ENCODE data around the gene AQP9. TPM values are rescaled to one million over a fixed set of nuclear protein-coding genes. Genes with fewer than 3 reads are reported as not detected.

AQP9 gene
- total RNA-seq, 4 donors from 2014 or later: 0.26 to 9.6 (median 0.98) TPM; not detected in 1

- Histone ChIP-seq H3K27ac (replicated peaks in 1 of 4) (no peak overlapping the region), H3K27me3 (peaks cover 0 to 16% (median 0%) of the 10 kb centered on the region in 4 donors), H3K36me3 (no peaks in the 10 kb centered on the region), H3K4me1 (no peaks in the 10 kb centered on the region), H3K4me3 (no peak overlapping the region), H3K9me3 (no peaks in the 10 kb centered on the region)
- TF ChIP-seq POLR2A (IDR thresholded peaks at IDR 0.05; ENCODE audit: low read depth) (no peak), CTCF (IDR thresholded peaks at IDR 0.05) (no peak), POLR2AphosphoS5 (IDR thresholded peaks at IDR 0.05) (no peak), EP300 (IDR thresholded peaks at IDR 0.05) (no peak)
- intact Hi-C loops (cut with DNase I): no loop called here
- 83% methylated on average over 5 of the region's 5 CpGs for WGBS
- no peak for DNase-seq (ENCODE audit: extremely low spot score)
These were observed 31.8 kb downstream of the AQP9 start for GRCh38 chr15:58169934-58170333.

DNA sequence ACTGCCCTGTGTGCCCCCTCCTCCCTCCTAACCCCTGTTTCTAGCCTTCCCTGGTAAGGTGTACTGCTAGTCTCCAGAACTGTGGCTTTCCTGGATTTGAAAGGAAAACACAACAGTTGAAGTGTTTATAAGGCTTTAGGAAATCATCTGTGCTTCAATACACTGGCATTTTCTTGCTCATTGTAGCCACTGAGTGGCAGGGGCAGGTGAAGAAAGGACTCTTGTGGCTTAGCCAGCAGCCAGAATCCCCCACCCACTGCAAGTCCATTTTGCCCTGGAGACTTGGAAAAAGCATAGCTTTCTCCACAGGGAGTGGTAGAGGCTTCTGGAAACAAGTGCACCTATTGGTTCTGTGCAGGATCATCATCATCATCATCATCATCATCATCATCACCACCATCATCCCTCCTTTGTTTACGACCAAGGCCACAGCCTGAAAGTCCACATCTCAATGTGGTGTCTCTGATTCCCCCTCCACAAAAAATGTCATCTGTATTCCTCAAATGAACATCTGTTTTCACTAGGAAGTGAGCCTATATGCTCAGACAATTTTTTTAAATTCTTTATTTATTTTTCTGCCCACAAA, 33.4 kb downstream of the AQP9 start:
- WGBS: 88% methylated on average over 1 of the region's 1 CpG

GRCh38 chr15:58174709-58175108, 36.5 kb downstream of the AQP9 start:
- Histone ChIP-seq H3K9me3 (no peaks in the 10 kb centered on the region), H3K4me1 (no peaks in the 10 kb centered on the region), H3K27ac (replicated peaks in 1 of 4) (no peak overlapping the region), H3K4me3 (no peak overlapping the region), H3K27me3 (peaks cover 0 to 11% (median 0%) of the 10 kb centered on the region in 4 donors), H3K36me3 (no peaks in the 10 kb centered on the region)
- WGBS: 100% methylated on average over 5 of the region's 5 CpGs
- no peak for DNase-seq (ENCODE audit: extremely low spot score)
- intact Hi-C loops (cut with DNase I): no loop called here
- TF ChIP-seq EP300 (IDR thresholded peaks at IDR 0.05) (no peak), CTCF (IDR thresholded peaks at IDR 0.05) (no peak), POLR2A (IDR thresholded peaks at IDR 0.05; ENCODE audit: low read depth) (no peak), POLR2AphosphoS5 (IDR thresholded peaks at IDR 0.05) (no peak)

More for the DNA sequence above, 33.4 kb downstream of the AQP9 start:
- Histone ChIP-seq H3K27ac (replicated peaks in 1 of 4) (no peak overlapping the region), H3K27me3 (peaks cover 0 to 16% (median 0%) of the 10 kb centered on the region in 4 donors), H3K4me1 (no peaks in the 10 kb centered on the region), H3K36me3 (no peaks in the 10 kb centered on the region), H3K9me3 (no peaks in the 10 kb centered on the region), H3K4me3 (no peak overlapping the region)
- DNase-seq (ENCODE audit: extremely low spot score): no peak
- intact Hi-C loops (cut with DNase I): no loop called here
- TF ChIP-seq CTCF (IDR thresholded peaks at IDR 0.05) (no peak), POLR2AphosphoS5 (IDR thresholded peaks at IDR 0.05) (no peak), EP300 (IDR thresholded peaks at IDR 0.05) (no peak), POLR2A (IDR thresholded peaks at IDR 0.05; ENCODE audit: low read depth) (no peak)

GRCh38 chr15:58175955-58176354, 37.8 kb downstream of the AQP9 start:
- TF ChIP-seq EP300 (IDR thresholded peaks at IDR 0.05) (no peak), CTCF (IDR thresholded peaks at IDR 0.05) (no peak), POLR2A (IDR thresholded peaks at IDR 0.05; ENCODE audit: low read depth) (no peak), POLR2AphosphoS5 (IDR thresholded peaks at IDR 0.05) (no peak)
- WGBS: 80% methylated on average over 4 of the region's 4 CpGs
- H3K27me3 ChIP-seq: peaks cover 0 to 13% (median 0%) of the 10 kb centered on the region in 4 donors
- intact Hi-C loops (cut with DNase I): no loop called here
- no peak overlapping the region for H3K4me3 ChIP-seq
- H3K27ac ChIP-seq (replicated peaks in 1 of 4): no peak overlapping the region
- DNase-seq (ENCODE audit: extremely low spot score): no peak
- H3K36me3 ChIP-seq: no peaks in the 10 kb centered on the region
- no peaks in the 10 kb centered on the region for H3K4me1 ChIP-seq
- H3K9me3 ChIP-seq: no peaks in the 10 kb centered on the region

GRCh38 chr15:58178668-58179067, 40.5 kb downstream of the AQP9 start:
- no peak overlapping the region for H3K4me3 ChIP-seq
- no peaks in the 10 kb centered on the region for H3K4me1 ChIP-seq
- no peaks in the 10 kb centered on the region for H3K9me3 ChIP-seq
- peaks cover 0 to 18% (median 0%) of the 10 kb centered on the region in 4 donors for H3K27me3 ChIP-seq
- TF ChIP-seq EP300 (IDR thresholded peaks at IDR 0.05) (no peak), POLR2AphosphoS5 (IDR thresholded peaks at IDR 0.05) (no peak), POLR2A (IDR thresholded peaks at IDR 0.05; ENCODE audit: low read depth) (no peak), CTCF (IDR thresholded peaks at IDR 0.05) (no peak)
- intact Hi-C loops (cut with DNase I): no loop called here
- no peak for DNase-seq (ENCODE audit: extremely low spot score)
- H3K36me3 ChIP-seq: no peaks in the 10 kb centered on the region
- no peak overlapping the region for H3K27ac ChIP-seq (replicated peaks in 1 of 4)
- 38% methylated on average over 1 of the region's 1 CpG for WGBS

Measured in esophagus muscularis mucosa (tissue), 4 donors.